Right atrium auricular region (tissue), 2 donors: ENCODE data around the gene BBS4. TPM values are rescaled to one million over a fixed set of nuclear protein-coding genes. Genes with fewer than 3 reads are reported as not detected.

Source experiments
- DNase-seq: peaks from one replicate; pipeline ENCODE4 v3.0.0-alpha.2; 2019; ENCODE audit warnings: low spot score
- H3K27ac ChIP-seq, 2 donors: fragments of 200-600 bp; sonication (generic); 1 replicate in 1 of 2; 2 replicates in 1 of 2; pipeline ENCODE4 v1.5.1; 2016 to 2019
- H3K27me3 ChIP-seq, 2 donors: fragments of 200-600 bp; sonication (generic); one replicate each; pipeline versions ENCODE4 v1.5.1 to v1.6.0; 2017 to 2019
- H3K36me3 ChIP-seq: fragments of 200-600 bp; sonication (generic); one replicate; pipeline ENCODE4 v1.5.1; 2016
- H3K4me1 ChIP-seq, 2 donors: fragments of 200-600 bp; sonication (generic); one replicate each; pipeline versions ENCODE4 v1.5.1 to v1.6.0; 2017 to 2019
- H3K4me3 ChIP-seq, 2 donors: fragments of 200-600 bp; sonication (generic); 1 replicate in 1 of 2; 2 replicates in 1 of 2; pipeline ENCODE4 v1.5.1; 2017 to 2019; ENCODE audit warnings: mild to moderate bottlenecking in 1 of 2, moderate library complexity in 1 of 2
- H3K9me3 ChIP-seq, 2 donors: fragments of 200-600 bp; sonication (generic); one replicate each; pipeline ENCODE4 v1.5.1; 2019
- CTCF ChIP-seq, 2 donors: fragments of 200-600 bp; sonication (generic); IDR thresholded peaks; one replicate each; pipeline ENCODE4 v1.5.1; 2019; ENCODE audit warnings: antibody characterized with exemption in 2 of 2
- total RNA-seq, 2 donors: library from RNA; depleted of rRNA; stranded (reverse); fragments of >200 nt; gene quantifications; one replicate each; pipeline ENCODE4 v1.1.0, GENCODE V29; 2016

The BBS4 gene
- total RNA-seq, 2 donors from 2014 or later = 8.0 to 12.1 TPM

- Histone ChIP-seq H3K36me3 (peaks cover 40% of the 10 kb centered on the region), H3K9me3 (no peaks in the 10 kb centered on the region), H3K4me3 (no peak overlapping the region), H3K4me1 (no peaks in the 10 kb centered on the region), H3K27me3 (no peaks in the 10 kb centered on the region), H3K27ac (no peak overlapping the region)
- DNase-seq = no peak
- TF ChIP-seq CTCF (IDR thresholded peaks at IDR 0.05) = no peak
Measured at GRCh38 chr15:72732086-72732485, 46.1 kb downstream of the BBS4 start.

- Histone ChIP-seq H3K9me3 (no peaks in the 10 kb centered on the region), H3K27ac (no peak overlapping the region), H3K4me1 (no peaks in the 10 kb centered on the region), H3K36me3 (peaks cover 40% of the 10 kb centered on the region), H3K4me3 (no peak overlapping the region), H3K27me3 (no peaks in the 10 kb centered on the region)
- no peak for TF ChIP-seq CTCF (IDR thresholded peaks at IDR 0.05)
- no peak for DNase-seq
Measured at GRCh38 chr15:72732516-72732915, 46.5 kb downstream of the BBS4 start.

GRCh38 chr15:72733941-72734738, 48.1 kb downstream of the BBS4 start:
- Histone ChIP-seq H3K27me3 (no peaks in the 10 kb centered on the region), H3K27ac (no peak overlapping the region), H3K36me3 (peaks cover 44% of the 10 kb centered on the region), H3K4me1 (no peaks in the 10 kb centered on the region), H3K4me3 (no peak overlapping the region), H3K9me3 (no peaks in the 10 kb centered on the region)
- TF ChIP-seq CTCF (IDR thresholded peaks at IDR 0.05) = no peak
- no peak for DNase-seq

GRCh38 chr15:72735111-72735510, 49.1 kb downstream of the BBS4 start:
- H3K36me3 ChIP-seq = peaks cover 52% of the 10 kb centered on the region
- no peak for DNase-seq
- no peaks in the 10 kb centered on the region for H3K27me3 ChIP-seq
- H3K4me1 ChIP-seq = no peaks in the 10 kb centered on the region
- H3K4me3 ChIP-seq = no peak overlapping the region
- H3K9me3 ChIP-seq = no peaks in the 10 kb centered on the region
- H3K27ac ChIP-seq = no peak overlapping the region
- TF ChIP-seq CTCF (IDR thresholded peaks at IDR 0.05) = no peak

- TF ChIP-seq CTCF (IDR thresholded peaks at IDR 0.05) = no peak
- Histone ChIP-seq H3K27ac (no peak overlapping the region), H3K27me3 (no peaks in the 10 kb centered on the region), H3K4me3 (no peak overlapping the region), H3K36me3 (peaks cover 41% of the 10 kb centered on the region), H3K4me1 (no peaks in the 10 kb centered on the region), H3K9me3 (no peaks in the 10 kb centered on the region)
- no peak for DNase-seq
Measured at GRCh38 chr15:72737061-72737460, 51.1 kb downstream of the BBS4 start.

GRCh38 chr15:72737723-72738122, 51.7 kb downstream of the BBS4 start:
- no peak for DNase-seq
- Histone ChIP-seq H3K27me3 (no peaks in the 10 kb centered on the region), H3K4me3 (no peak overlapping the region), H3K9me3 (no peaks in the 10 kb centered on the region), H3K4me1 (no peaks in the 10 kb centered on the region), H3K36me3 (peaks cover 36% of the 10 kb centered on the region), H3K27ac (no peak overlapping the region)
- TF ChIP-seq CTCF (IDR thresholded peaks at IDR 0.05) = no peak
